B cell (primary cell): ENCODE measurements around the gene SLIT3. TPM values are rescaled to one million over a fixed set of nuclear protein-coding genes. Genes with fewer than 3 reads are reported as not detected.

Experiments
- ATAC-seq: fragments of 200-7000 bp; cut with Tn5 transposase; one replicate; pipeline ENCODE4 v1.10.0; 2021; ENCODE audit warnings: low read depth, mild to moderate bottlenecking, moderate number of reproducible peaks, moderate library complexity
- CTCF ChIA-PET: fragments of 350-600 bp; sonication (Branson Sonifier 250); formaldehyde crosslinking; loops from one replicate; lab custom pipeline; 2021; ENCODE audit warnings: antibody characterized with exemption, inconsistent platforms; lab: Charles Lee
- POLR2A ChIA-PET: fragments of 350-600 bp; sonication (Branson Sonifier 250); formaldehyde crosslinking; loops from one replicate; lab custom pipeline; 2021; ENCODE audit warnings: antibody characterized with exemption; lab: Charles Lee
- DNase-seq: peaks from one replicate; pipeline ENCODE4 v3.0.0; 2013
- H2AFZ ChIP-seq: 2 replicates; pipeline ENCODE4 v1.6.1; 2012; ENCODE audit warnings: mild to moderate bottlenecking, low read depth, low read length; ENCODE audit not compliant: insufficient read depth, poor library complexity, severe bottlenecking
- H3K27ac ChIP-seq, 2 donors: 1 replicate in 1 of 2; 2 replicates in 1 of 2; pipeline ENCODE4 v1.5.1; 2012 to 2013; ENCODE audit warnings: low read length in 2 of 2, mild to moderate bottlenecking in 2 of 2, moderate library complexity in 1 of 2
- H3K27me3 ChIP-seq, 4 experiments: fragments of 200-600 bp in 1 of 4; sonication (generic) in 1 of 4; replicated peaks in 1 of 4; 1 replicate in 2 of 4; 2 replicates in 2 of 4; pipeline versions ENCODE4 v1.6.1 to v1.7.0; 2013 to 2016; ENCODE audit warnings: low read length in 3 of 4, mild to moderate bottlenecking in 2 of 4, mixed read lengths in 1 of 4, moderate library complexity in 1 of 4; ENCODE audit not compliant: insufficient read depth in 4 of 4, control insufficient read depth in 3 of 4; ENCODE audit errors: control extremely low read depth in 1 of 4
- H3K36me3 ChIP-seq, 2 experiments: replicated peaks in 1 of 2; 1 replicate in 1 of 2; 2 replicates in 1 of 2; pipeline versions ENCODE4 v1.6.1 to v1.7.1; 2013; ENCODE audit warnings: low read length in 1 of 2; ENCODE audit not compliant: insufficient read depth in 2 of 2, control insufficient read depth in 1 of 2; ENCODE audit errors: control extremely low read depth in 1 of 2, extremely low read depth in 1 of 2
- H3K4me1 ChIP-seq, 2 donors: fragments of 200-600 bp in 1 of 2; sonication (generic) in 1 of 2; 1 replicate in 1 of 2; 2 replicates in 1 of 2; pipeline versions ENCODE4 v1.5.1 to v1.6.1; 2013 to 2017; ENCODE audit warnings: low read length in 2 of 2; ENCODE audit not compliant: control insufficient read depth in 2 of 2, insufficient read depth in 2 of 2
- H3K4me2 ChIP-seq: replicated peaks from 2 replicates; pipeline ENCODE3; 2012; ENCODE audit warnings: mild to moderate bottlenecking, low read depth, low read length; ENCODE audit not compliant: poor library complexity, severe bottlenecking
- H3K4me3 ChIP-seq, 5 experiments: fragments of 200-600 bp in 1 of 5; sonication (generic) in 1 of 5; 1 replicate in 3 of 5; 2 replicates in 2 of 5; pipeline versions ENCODE4 v1.5.1 to v1.7.0; 2011 to 2016; ENCODE audit warnings: low read length in 4 of 5, mild to moderate bottlenecking in 4 of 5, low read depth in 2 of 5, control low read depth in 1 of 5, moderate library complexity in 1 of 5; ENCODE audit not compliant: insufficient read depth in 1 of 5; ENCODE audit errors: control extremely low read depth in 1 of 5, extremely low read depth in 1 of 5
- H3K79me2 ChIP-seq: fragments of 200-600 bp; sonication (generic); one replicate; pipeline ENCODE4 v1.6.0; 2016; ENCODE audit warnings: low read length; ENCODE audit not compliant: control insufficient read depth, insufficient read depth
- H3K9ac ChIP-seq: fragments of 200-600 bp; sonication (generic); 2 replicates; pipeline ENCODE4 v1.6.1; 2017; ENCODE audit warnings: mild to moderate bottlenecking, low read length, moderate library complexity
- H3K9me3 ChIP-seq, 3 donors: one replicate each; pipeline versions ENCODE4 v1.6.1 to v1.7.1; 2013; ENCODE audit warnings: low read length in 2 of 3; ENCODE audit not compliant: control insufficient read depth in 2 of 3, insufficient read depth in 1 of 3; ENCODE audit errors: control extremely low read depth in 1 of 3
- H4K20me1 ChIP-seq: 2 replicates; pipeline ENCODE4 v1.6.0; 2012; ENCODE audit warnings: mild to moderate bottlenecking, low read length; ENCODE audit not compliant: insufficient read depth, control insufficient read depth, poor library complexity, severe bottlenecking
- H3K27ac Mint-ChIP-seq: one replicate; pipeline ENCODE4 v1.8.0; 2021; ENCODE audit warnings: mixed read lengths
- H3K27me3 Mint-ChIP-seq: one replicate; pipeline ENCODE4 v1.8.0; 2021; ENCODE audit warnings: mixed read lengths
- H3K4me1 Mint-ChIP-seq: one replicate; pipeline ENCODE4 v1.8.0; 2021; ENCODE audit warnings: mixed read lengths
- H3K4me3 Mint-ChIP-seq: one replicate; pipeline ENCODE4 v1.8.0; 2021; ENCODE audit warnings: mixed read lengths
- H3K9me3 Mint-ChIP-seq: one replicate; pipeline ENCODE4 v1.8.0; 2022; ENCODE audit warnings: mixed read lengths; ENCODE audit not compliant: insufficient read depth
- EZH2 ChIP-seq: IDR thresholded peaks from 2 replicates; pipeline ENCODE4 v1.6.1; 2012; ENCODE audit warnings: borderline replicate concordance, low read depth, mild to moderate bottlenecking, moderate library complexity, low read length; ENCODE audit not compliant: insufficient read depth, poor library complexity, severe bottlenecking
- WGBS: methylation state at CpG from one replicate; pipeline ENCODE4 v1.1.5; 2013; ENCODE audit warnings: missing lambda C conversion rate; ENCODE audit not compliant: insufficient coverage; 5-methylcytosine and 5-hydroxymethylcytosine counted together
- intact Hi-C: fragments of 100-400 bp; cut with micrococcal nuclease; formaldehyde crosslinking; loops from one replicate; pipeline ENCODE4 v1.10.0; 2022
- polyA plus RNA-seq: library from polyadenylated mRNA; depleted of rRNA; stranded (reverse); fragments of >200 nt; gene quantifications from 2 replicates; pipeline ENCODE4 v1.2.3, GENCODE V29; 2012
- total RNA-seq, 2 donors: library from RNA; stranded (reverse); fragments of 120-200 nt in 1 of 2; gene quantifications; 1 replicate in 1 of 2; 2 replicates in 1 of 2; pipeline versions ENCODE4 v1.2.3 to v1.2.4, GENCODE V29; 2013 to 2022
- TF ChIP-seq, protein P1 (sequence below): fragments of 200-600 bp; IDR thresholded peaks from one replicate; pipeline ENCODE4 v1.8.0; 2022; ENCODE audit warnings: antibody characterized with exemption, mild to moderate bottlenecking

Gene SLIT3
- total and polyA plus RNA-seq, 2 donors (not counting 1 experiment from before 2014, with no cell fraction given) = not detected

DNA sequence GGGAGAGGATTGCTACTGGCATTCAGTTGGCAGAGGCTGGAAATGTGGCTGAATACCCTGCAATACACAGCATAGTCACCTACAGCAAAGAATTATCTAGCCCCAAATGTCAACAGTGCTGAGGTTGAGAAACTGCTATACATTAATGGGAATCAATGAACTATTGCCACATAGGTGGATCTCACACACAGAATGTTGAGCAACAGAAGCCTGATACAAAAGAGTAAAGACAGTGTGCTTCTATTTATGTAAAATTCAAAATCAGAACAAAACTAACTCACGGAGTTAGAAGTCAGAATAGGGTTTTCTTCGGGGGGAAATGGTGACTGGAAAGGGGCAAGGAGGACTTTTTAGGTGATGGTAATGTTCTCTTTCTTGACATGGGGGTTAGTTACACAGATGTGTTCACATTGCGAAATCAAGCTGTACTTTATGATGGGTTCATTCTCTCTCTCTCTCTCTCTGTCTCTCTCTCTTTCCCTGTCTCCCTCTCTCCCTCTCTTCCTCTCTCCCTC, 676.0 kb downstream of the SLIT3 start:
- peaks cover 25% of the 10 kb centered on the region for H3K27me3 Mint-ChIP-seq

DNA sequence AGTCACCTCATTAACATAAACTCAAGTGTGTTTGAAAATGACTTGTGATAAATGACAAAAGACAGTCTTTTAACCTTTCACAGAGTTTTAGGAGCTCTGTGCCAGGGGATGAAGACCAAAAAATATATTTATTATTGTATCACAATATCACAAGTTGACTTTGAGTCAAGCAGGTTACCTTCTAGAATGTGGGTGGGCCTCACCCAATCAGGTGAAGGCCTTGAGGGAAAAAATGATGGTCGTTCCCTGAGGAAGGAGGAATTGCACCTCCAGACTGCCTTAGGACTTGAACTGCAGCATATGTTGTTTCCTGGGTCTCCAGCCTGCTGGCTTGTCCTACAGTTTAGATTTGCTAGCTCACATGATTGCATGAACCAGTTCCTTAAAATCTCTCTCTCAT, 680.1 kb downstream of the SLIT3 start:
- POLR2A ChIA-PET = no interaction called here
- H3K4me1 ChIP-seq = no peaks in the 10 kb centered on the region
- H3K4me3 ChIP-seq = no peak overlapping the region
- H3K27me3 ChIP-seq = no peaks in the 10 kb centered on the region
- no peaks in the 10 kb centered on the region for H3K79me2 ChIP-seq
- no peaks in the 10 kb centered on the region for H3K9me3 ChIP-seq
- TF ChIP-seq, protein P1, sequence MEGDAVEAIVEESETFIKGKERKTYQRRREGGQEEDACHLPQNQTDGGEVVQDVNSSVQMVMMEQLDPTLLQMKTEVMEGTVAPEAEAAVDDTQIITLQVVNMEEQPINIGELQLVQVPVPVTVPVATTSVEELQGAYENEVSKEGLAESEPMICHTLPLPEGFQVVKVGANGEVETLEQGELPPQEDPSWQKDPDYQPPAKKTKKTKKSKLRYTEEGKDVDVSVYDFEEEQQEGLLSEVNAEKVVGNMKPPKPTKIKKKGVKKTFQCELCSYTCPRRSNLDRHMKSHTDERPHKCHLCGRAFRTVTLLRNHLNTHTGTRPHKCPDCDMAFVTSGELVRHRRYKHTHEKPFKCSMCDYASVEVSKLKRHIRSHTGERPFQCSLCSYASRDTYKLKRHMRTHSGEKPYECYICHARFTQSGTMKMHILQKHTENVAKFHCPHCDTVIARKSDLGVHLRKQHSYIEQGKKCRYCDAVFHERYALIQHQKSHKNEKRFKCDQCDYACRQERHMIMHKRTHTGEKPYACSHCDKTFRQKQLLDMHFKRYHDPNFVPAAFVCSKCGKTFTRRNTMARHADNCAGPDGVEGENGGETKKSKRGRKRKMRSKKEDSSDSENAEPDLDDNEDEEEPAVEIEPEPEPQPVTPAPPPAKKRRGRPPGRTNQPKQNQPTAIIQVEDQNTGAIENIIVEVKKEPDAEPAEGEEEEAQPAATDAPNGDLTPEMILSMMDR = no peak
- TF ChIP-seq EZH2 = no peak
- H2AFZ ChIP-seq = no peak overlapping the region
- DNase-seq = no peak
- no peak overlapping the region for H3K27ac ChIP-seq
- CTCF ChIA-PET = no interaction called here
- H4K20me1 ChIP-seq = no peaks in the 10 kb centered on the region
- intact Hi-C loops = no loop called here
- H3K4me1 Mint-ChIP-seq = no peaks in the 10 kb centered on the region
- no peak for ATAC-seq
- H3K27me3 Mint-ChIP-seq = peaks cover 4% of the 10 kb centered on the region
- no peak overlapping the region for H3K4me2 ChIP-seq
- peaks cover 2% of the 10 kb centered on the region for H3K9me3 Mint-ChIP-seq
- no peak overlapping the region for H3K4me3 Mint-ChIP-seq
- H3K9ac ChIP-seq = no peak overlapping the region
- no peaks in the 10 kb centered on the region for H3K36me3 ChIP-seq
- no peak overlapping the region for H3K27ac Mint-ChIP-seq
- WGBS = 86% methylated on average over 1 of the region's 1 CpG

More for the DNA sequence above, 676.0 kb downstream of the SLIT3 start:
- Mint-ChIP-seq H3K27ac (no peak overlapping the region), H3K4me1 (no peaks in the 10 kb centered on the region), H3K4me3 (no peak overlapping the region), H3K9me3 (peaks cover under 1% of the 10 kb centered on the region)
- no CpG with 5 or more reads among the region's 3 CpGs for WGBS
- Histone ChIP-seq H4K20me1 (no peaks in the 10 kb centered on the region), H2AFZ (no peak overlapping the region), H3K4me1 (no peaks in the 10 kb centered on the region), H3K4me2 (no peak overlapping the region), H3K36me3 (no peaks in the 10 kb centered on the region), H3K4me3 (no peak overlapping the region), H3K9me3 (no peaks in the 10 kb centered on the region), H3K27ac (no peak overlapping the region), H3K79me2 (no peaks in the 10 kb centered on the region), H3K9ac (no peak overlapping the region), H3K27me3 (peaks cover 0 to 6% (median 0%) of the 10 kb centered on the region in 4 experiments)
- intact Hi-C loops = no loop called here
- no peak for DNase-seq
- TF ChIP-seq, protein P1 = no peak
- TF ChIP-seq EZH2 = no peak
- ChIA-PET CTCF (no interaction called here), POLR2A (no interaction called here)
- no peak for ATAC-seq
